H9 (cell line): ENCODE results near the gene HMGA1. TPM values are rescaled to one million over a fixed set of nuclear protein-coding genes. Genes with fewer than 3 reads are reported as not detected.

ENCODE experiments used
- DNase-seq: peaks from one replicate; pipeline ENCODE4 v3.0.0-alpha.2; 2017
- H2AFZ ChIP-seq: one replicate; pipeline ENCODE4 v1.6.1; 2013; ENCODE audit warnings: mild to moderate bottlenecking, low read length, control low read depth, moderate library complexity
- H2AK5ac ChIP-seq: 2 replicates; pipeline ENCODE4 v1.6.1; 2013; ENCODE audit warnings: low read length, control low read depth, mixed read lengths; ENCODE audit not compliant: insufficient read length
- H2BK120ac ChIP-seq: one replicate; pipeline ENCODE4 v1.6.1; 2013; ENCODE audit warnings: low read depth, mild to moderate bottlenecking, low read length, control low read depth, inconsistent platforms; ENCODE audit not compliant: poor library complexity, severe bottlenecking
- H2BK12ac ChIP-seq: 2 replicates; pipeline ENCODE4 v1.6.1; 2013; ENCODE audit warnings: low read length, control low read depth, mixed read lengths, low read depth; ENCODE audit not compliant: insufficient read length
- H2BK15ac ChIP-seq: 2 replicates; pipeline ENCODE4 v1.6.1; 2013; ENCODE audit warnings: low read depth, low read length, control low read depth
- H2BK20ac ChIP-seq: one replicate; pipeline ENCODE4 v1.6.1; 2013; ENCODE audit warnings: low read depth, mild to moderate bottlenecking, low read length, control low read depth, inconsistent platforms; ENCODE audit not compliant: poor library complexity, severe bottlenecking
- H2BK5ac ChIP-seq: 2 replicates; pipeline ENCODE4 v1.6.1; 2013; ENCODE audit warnings: low read length, control low read depth, mixed read lengths; ENCODE audit not compliant: insufficient read length
- H3K14ac ChIP-seq: 2 replicates; pipeline ENCODE4 v1.6.1; 2013; ENCODE audit warnings: low read length, control low read depth; ENCODE audit not compliant: insufficient read depth
- H3K18ac ChIP-seq: 2 replicates; pipeline ENCODE4 v1.6.1; 2013; ENCODE audit warnings: low read depth, mild to moderate bottlenecking, mixed read lengths, low read length, control low read depth; ENCODE audit not compliant: insufficient read length
- H3K23ac ChIP-seq: 2 replicates; pipeline ENCODE4 v1.6.1; 2013; ENCODE audit warnings: low read length, control low read depth, mixed read lengths, low read depth; ENCODE audit not compliant: insufficient read length
- H3K23me2 ChIP-seq: 2 replicates; pipeline ENCODE4 v1.6.1; 2013; ENCODE audit warnings: low read depth, mild to moderate bottlenecking, mixed read lengths, low read length, control low read depth; ENCODE audit not compliant: insufficient read length, poor library complexity, severe bottlenecking
- H3K27ac ChIP-seq: 2 replicates; pipeline ENCODE4 v1.5.1; 2013; ENCODE audit warnings: low read length, control low read depth, mixed read lengths, low read depth; ENCODE audit not compliant: insufficient read length
- H3K27me3 ChIP-seq: 2 replicates; pipeline ENCODE4 v1.6.1; 2013; ENCODE audit warnings: low read length, control low read depth, inconsistent platforms; ENCODE audit not compliant: insufficient read depth
- H3K4ac ChIP-seq: 2 replicates; pipeline ENCODE4 v1.6.1; 2013; ENCODE audit warnings: low read depth, mild to moderate bottlenecking, control low read depth, inconsistent platforms, low read length, moderate library complexity
- H3K4me1 ChIP-seq: 2 replicates; pipeline ENCODE4 v1.6.1; 2013; ENCODE audit warnings: low read length, control low read depth, inconsistent platforms; ENCODE audit not compliant: insufficient read depth
- H3K4me2 ChIP-seq: 2 replicates; pipeline ENCODE4 v1.6.1; 2013; ENCODE audit warnings: low read length, control low read depth, mixed read lengths; ENCODE audit not compliant: insufficient read length, insufficient read depth
- H3K56ac ChIP-seq: 2 replicates; pipeline ENCODE4 v1.6.1; 2013; ENCODE audit warnings: low read depth, mild to moderate bottlenecking, mixed read lengths, low read length, control low read depth; ENCODE audit not compliant: insufficient read length
- H3K79me1 ChIP-seq: 2 replicates; pipeline ENCODE4 v1.6.1; 2013; ENCODE audit warnings: low read depth, mild to moderate bottlenecking, moderate library complexity, low read length, control low read depth, inconsistent platforms; ENCODE audit not compliant: insufficient read depth, poor library complexity, severe bottlenecking
- H3K79me2 ChIP-seq: 2 replicates; pipeline ENCODE4 v1.6.1; 2013; ENCODE audit warnings: low read length, control low read depth, inconsistent platforms; ENCODE audit not compliant: insufficient read depth
- H3K9ac ChIP-seq: 2 replicates; pipeline ENCODE4 v1.6.1; 2013; ENCODE audit warnings: low read length, control low read depth, mixed read lengths; ENCODE audit not compliant: insufficient read length; ENCODE audit errors: extremely low read depth
- H3K9me3 ChIP-seq: one replicate; pipeline ENCODE4 v1.6.1; 2013; ENCODE audit warnings: low read depth, low read length, inconsistent platforms; ENCODE audit not compliant: control insufficient read depth
- H3T11ph ChIP-seq: one replicate; pipeline ENCODE4 v1.6.1; 2013; ENCODE audit warnings: mild to moderate bottlenecking, low read length, control low read depth, inconsistent platforms
- H4K20me1 ChIP-seq: one replicate; pipeline ENCODE4 v1.6.1; 2013; ENCODE audit not compliant: control insufficient read depth, insufficient read length, insufficient read depth
- H4K5ac ChIP-seq: 2 replicates; pipeline ENCODE4 v1.6.1; 2013; ENCODE audit warnings: low read depth, mild to moderate bottlenecking, mixed read lengths, low read length, control low read depth; ENCODE audit not compliant: insufficient read length
- H4K8ac ChIP-seq: replicated peaks from 2 replicates; pipeline ENCODE4 v1.6.1; 2013; ENCODE audit warnings: low read length, control low read depth, mixed read lengths, low read depth; ENCODE audit not compliant: insufficient read length
- H4K91ac ChIP-seq: 2 replicates; pipeline ENCODE4 v1.6.1; 2013; ENCODE audit warnings: low read depth, mild to moderate bottlenecking, moderate library complexity, mixed read lengths, low read length, control low read depth; ENCODE audit not compliant: insufficient read length
- H3K27ac Mint-ChIP-seq, 3 experiments: 2 replicates in 2 of 3; 3 replicates in 1 of 3; pipeline ENCODE4 v1.8.0; 2020 to 2021; ENCODE audit warnings: mixed read lengths in 3 of 3, mild to moderate bottlenecking in 1 of 3, moderate library complexity in 1 of 3
- H3K27me3 Mint-ChIP-seq: 2 replicates; pipeline ENCODE4 v1.8.0; 2021; ENCODE audit warnings: low read depth, mild to moderate bottlenecking, moderate library complexity, mixed read lengths
- H3K36me3 Mint-ChIP-seq, 3 experiments: 2 replicates in 2 of 3; 3 replicates in 1 of 3; pipeline ENCODE4 v1.8.0; 2020 to 2021; ENCODE audit warnings: low read depth in 3 of 3, mixed read lengths in 3 of 3; ENCODE audit not compliant: insufficient read depth in 1 of 3
- H3K4me1 Mint-ChIP-seq, 2 experiments: 2 replicates each; pipeline ENCODE4 v1.8.0; 2020; ENCODE audit warnings: mixed read lengths in 2 of 2
- H3K4me3 Mint-ChIP-seq, 2 experiments: 2 replicates in 1 of 2; 3 replicates in 1 of 2; pipeline ENCODE4 v1.8.0; 2020 to 2021; ENCODE audit warnings: mild to moderate bottlenecking in 2 of 2, mixed read lengths in 2 of 2, moderate library complexity in 1 of 2
- H3K9me3 Mint-ChIP-seq, 2 experiments: 2 replicates in 1 of 2; 3 replicates in 1 of 2; pipeline ENCODE4 v1.8.0; 2020; ENCODE audit warnings: mild to moderate bottlenecking in 2 of 2, mixed read lengths in 2 of 2, moderate library complexity in 1 of 2
- CTCF ChIP-seq: fragments of 200-600 bp; sonication (generic); conservative IDR thresholded peaks from 3 replicates; pipeline ENCODE4 v1.8.0; 2021; ENCODE audit warnings: antibody characterized with exemption, mild to moderate bottlenecking
- WGBS: extraction: QIAGEN DNeasy Blood & Tissue Kit; methylation state at CpG from one replicate; pipeline ENCODE4 v1.1.7; 2013; ENCODE audit warnings: missing lambda C conversion rate, low lambda C conversion rate, mixed read lengths; ENCODE audit not compliant: insufficient read length; ENCODE audit errors: extremely low coverage; 5-methylcytosine and 5-hydroxymethylcytosine counted together
- total RNA-seq: library from RNA; stranded (reverse); gene quantifications from 2 replicates; pipeline ENCODE4 v1.2.1, GENCODE V29; 2021

The HMGA1 gene
- total RNA-seq, 1 experiment from 2014 or later: 2,116 TPM

- no peak for TF ChIP-seq CTCF
- Histone ChIP-seq H2AK5ac (no peak overlapping the region), H3K18ac (no peak overlapping the region), H3K23ac (no peak overlapping the region), H3K4me1 (no peaks in the 10 kb centered on the region), H2BK15ac (no peak overlapping the region), H3K14ac (no peak overlapping the region), H4K91ac (no peak overlapping the region), H2BK20ac (no peak overlapping the region), H4K20me1 (no peaks in the 10 kb centered on the region), H3T11ph (no peak overlapping the region), H2BK5ac (no peak overlapping the region), H3K79me1 (no peaks in the 10 kb centered on the region), H3K9ac (no peak overlapping the region), H3K27me3 (no peaks in the 10 kb centered on the region), H4K8ac (no peak overlapping the region), H3K4ac (no peak overlapping the region), H3K4me2 (no peak overlapping the region), H2BK120ac (no peak overlapping the region), H4K5ac (no peak overlapping the region), H3K79me2 (no peaks in the 10 kb centered on the region), H2BK12ac (no peak overlapping the region), H3K9me3 (no peaks in the 10 kb centered on the region), H3K23me2 (no peaks in the 10 kb centered on the region), H3K27ac (no peak overlapping the region), H2AFZ (no peak overlapping the region), H3K56ac (no peak overlapping the region)
- Mint-ChIP-seq H3K4me1 (peaks cover 0 to 7% of the 10 kb centered on the region in 2 experiments; a peak in 2 of 4 replicates), H3K36me3 (peaks cover 0 to 7% (median 0%) of the 10 kb centered on the region in 3 experiments; a peak in 1 of 7 replicates), H3K27ac (no peak overlapping the region), H3K27me3 (no peaks in the 10 kb centered on the region), H3K4me3 (no peak overlapping the region), H3K9me3 (no peaks in the 10 kb centered on the region)
- WGBS: no CpG with 5 or more reads among the region's 4 CpGs
- no peak for DNase-seq
Observed at GRCh38 chr6:34277763-34278112, 41.1 kb downstream of the HMGA1 start.
